Right ventricle myocardium superior (tissue), 1 donor: ENCODE data around the gene ERICH6B. TPM values are rescaled to one million over a fixed set of nuclear protein-coding genes. Genes with fewer than 3 reads are reported as not detected.

Experiments
- ATAC-seq: fragments of 200-7000 bp; cut with Tn5 transposase; one replicate; pipeline ENCODE4 v1.9.1; 2020; ENCODE audit warnings: mild to moderate bottlenecking; ENCODE audit not compliant: poor library complexity
- DNase-seq: peaks from one replicate; pipeline ENCODE4 v3.0.0-alpha.2; 2020
- intact Hi-C: fragments of 100-400 bp; cut with DNase I; formaldehyde crosslinking; loops from one replicate; pipeline ENCODE4 v1.11.2; 2022
- total RNA-seq: library from RNA; stranded (reverse); fragmentation: NEBNext Ultra II Directional; extraction: Animal tissue kit (Norgen Biotek cat#: 25700); gene quantifications from one replicate; pipeline ENCODE4 v1.2.1, GENCODE V29; 2021
- donor health status: DM: no; HTN: yes; CAD: no; lungs with severe emphysema.

ERICH6B gene
- total RNA-seq, 1 donor from 2014 or later = not detected

GRCh38 chr13:45554604-45555109, 60.9 kb downstream of the ERICH6B start:
- ATAC-seq = no peak
- DNase-seq = no peak
- intact Hi-C loops = no loop called here

DNA sequence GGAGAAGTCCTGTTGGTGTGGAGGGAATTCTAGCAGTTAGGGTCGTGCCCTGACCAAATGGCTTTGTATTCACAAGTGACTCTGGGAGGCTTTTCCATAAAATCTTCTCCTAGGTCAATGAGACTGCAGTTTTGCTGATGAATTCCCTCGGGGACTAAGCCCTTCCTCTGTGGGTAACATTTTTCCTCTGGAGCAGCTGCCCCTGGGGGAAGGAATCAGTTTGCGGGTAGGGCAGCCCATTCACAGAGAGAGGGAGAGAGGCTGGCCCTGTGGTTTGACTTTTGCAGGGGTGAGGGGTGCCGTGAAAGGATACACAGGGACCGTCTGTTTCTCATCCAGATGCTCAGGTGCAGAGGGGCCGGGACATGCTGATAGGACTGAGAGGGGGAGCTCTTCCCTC, 67.3 kb downstream of the ERICH6B start:
- DNase-seq = no peak
- no peak for ATAC-seq
- intact Hi-C loops = no loop called here

- intact Hi-C loops = no loop called here
- ATAC-seq (no peak), DNase-seq (no peak)
Observed at GRCh38 chr13:45546410-45546765, 69.2 kb downstream of the ERICH6B start.

- ATAC-seq (no peak), DNase-seq (no peak)
- intact Hi-C loops = no loop called here
Observed at GRCh38 chr13:45545686-45546409, 69.7 kb downstream of the ERICH6B start.

DNA sequence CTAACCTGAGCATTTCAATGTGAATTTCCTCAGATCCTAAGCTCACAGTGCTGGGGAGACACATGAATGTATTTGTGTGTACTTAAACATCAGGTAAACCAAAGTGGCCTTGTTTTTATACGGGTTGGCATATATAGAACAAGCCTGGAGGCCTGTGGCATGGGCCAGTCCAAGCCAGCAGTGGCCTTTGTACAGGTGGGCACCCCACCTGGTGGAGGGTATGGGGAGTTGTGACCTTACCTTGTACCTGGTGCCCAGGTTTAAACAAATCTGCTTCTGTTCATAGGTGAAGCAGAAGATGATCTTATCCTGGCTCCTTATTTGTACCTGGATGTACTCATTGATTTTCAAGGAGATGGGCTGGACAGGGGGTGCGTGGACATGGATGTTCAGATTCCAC, 71.0 kb downstream of the ERICH6B start:
- DNase-seq (no peak), ATAC-seq (no peak)
- intact Hi-C loops = no loop called here

DNA sequence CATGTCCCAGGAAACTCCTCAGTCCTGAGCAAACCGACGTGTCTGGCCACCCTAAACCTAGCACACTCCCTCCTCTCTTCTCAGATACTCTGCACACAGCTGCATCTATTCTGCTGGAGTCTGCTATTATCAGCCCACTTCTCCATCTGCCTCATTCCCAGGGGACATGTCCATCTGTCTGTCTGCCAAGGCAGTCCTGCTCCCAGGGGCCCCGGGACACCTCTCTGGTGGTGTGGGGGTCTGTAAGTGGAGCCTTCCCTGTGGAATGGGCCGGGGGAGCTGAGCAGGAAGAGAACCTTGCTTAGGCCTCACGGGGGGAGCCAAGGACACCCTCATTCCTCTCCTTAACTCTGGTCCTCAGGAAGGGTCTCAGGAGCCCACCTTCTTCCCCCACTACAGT, 72.7 kb downstream of the ERICH6B start:
- intact Hi-C loops = no loop called here
- DNase-seq (no peak), ATAC-seq (no peak)

- ATAC-seq (no peak), DNase-seq (no peak)
- intact Hi-C loops = no loop called here
Observed at GRCh38 chr13:45542391-45542790, 73.1 kb downstream of the ERICH6B start.

DNA sequence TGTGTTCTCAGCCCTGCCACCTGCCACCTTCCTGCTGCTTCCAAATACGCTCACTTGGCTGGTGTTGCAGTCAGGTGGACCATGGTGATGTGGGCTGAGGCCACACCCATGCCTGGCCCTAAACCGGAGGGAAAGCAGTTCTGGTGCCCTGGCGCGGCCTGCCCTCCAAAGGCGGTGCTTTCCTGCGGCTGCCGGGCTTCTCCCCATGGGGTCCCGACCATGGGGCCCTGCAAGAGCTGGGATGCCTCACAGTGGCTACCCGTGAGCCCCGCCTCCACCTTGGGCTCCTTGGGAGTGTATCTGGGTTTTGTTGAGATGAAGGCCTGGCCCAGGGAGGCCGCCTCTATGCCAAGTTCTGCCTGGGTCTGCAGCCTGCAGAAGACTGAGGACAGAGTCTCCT, 73.7 kb downstream of the ERICH6B start:
- no peak for DNase-seq
- ATAC-seq = no peak

GRCh38 chr13:45540864-45541263, 74.7 kb downstream of the ERICH6B start:
- intact Hi-C loops = no loop called here
- DNase-seq (no peak), ATAC-seq (no peak)

More for the DNA sequence above, 73.7 kb downstream of the ERICH6B start:
- intact Hi-C loops = no loop called here

DNA sequence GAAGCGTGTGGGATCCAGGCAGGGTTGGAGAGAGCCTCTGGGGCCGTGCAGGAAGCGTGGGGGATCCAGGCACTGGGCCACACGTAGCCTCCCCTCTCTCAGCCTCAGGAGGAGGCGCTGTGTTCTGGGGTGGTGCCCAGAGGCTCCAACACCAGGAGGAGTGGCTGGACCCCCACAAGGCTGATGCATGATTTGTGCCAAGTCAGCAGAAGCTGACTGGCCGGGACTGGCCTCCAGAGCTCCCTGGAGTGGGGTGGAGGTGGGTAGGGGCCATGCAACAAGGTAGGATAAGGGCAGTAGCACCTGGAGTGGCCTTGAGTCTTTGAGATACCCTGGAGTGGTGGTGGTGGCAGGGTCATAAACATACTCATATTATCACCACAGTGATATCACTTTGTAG, 75.3 kb downstream of the ERICH6B start:
- ATAC-seq = no peak
- DNase-seq = no peak
- intact Hi-C loops = no loop called here

GRCh38 chr13:45538382-45538781, 77.2 kb downstream of the ERICH6B start:
- DNase-seq (no peak), ATAC-seq (no peak)
- intact Hi-C loops = no loop called here

DNA sequence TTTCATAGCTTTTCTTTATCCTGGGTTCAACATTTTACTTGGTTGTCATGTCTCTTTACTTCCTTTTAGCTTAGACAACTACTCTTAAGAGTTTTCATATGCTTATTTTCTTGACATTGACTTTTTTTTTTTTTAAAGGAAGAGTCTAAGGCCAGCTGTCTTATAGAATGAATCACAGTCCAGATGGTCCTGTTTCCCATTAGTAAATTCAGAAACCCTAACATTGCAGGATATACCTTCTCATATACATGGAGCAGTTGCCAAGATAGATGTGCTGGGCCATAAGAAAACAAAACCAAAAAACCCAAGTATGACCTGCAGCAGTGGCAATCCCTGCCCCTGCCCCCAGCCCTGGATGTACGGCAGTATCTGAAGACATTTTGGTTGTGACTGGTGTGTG, 78.0 kb downstream of the ERICH6B start:
- ATAC-seq = no peak
- DNase-seq = no peak
- intact Hi-C loops = no loop called here

DNA sequence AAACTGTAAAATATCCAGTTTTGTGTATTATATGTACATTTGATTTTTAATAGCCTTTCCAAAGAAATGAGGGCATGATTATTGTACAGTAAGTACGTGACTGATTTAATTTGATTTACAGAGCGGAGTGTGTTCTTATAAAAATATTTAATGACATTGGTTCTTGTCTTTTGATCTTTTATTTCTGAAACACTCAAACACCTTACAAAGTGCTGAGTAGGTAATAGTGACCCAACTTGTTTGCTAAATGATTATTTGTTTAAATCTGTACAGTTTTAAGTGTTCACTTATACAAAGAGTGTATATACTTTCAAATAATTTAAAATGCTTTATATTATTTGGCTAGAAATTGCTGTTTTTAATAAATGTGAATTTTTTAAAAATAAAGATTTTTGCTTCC, 79.3 kb downstream of the ERICH6B start:
- no peak for ATAC-seq
- intact Hi-C loops = no loop called here
- DNase-seq = no peak

GRCh38 chr13:45534604-45535003, 80.9 kb downstream of the ERICH6B start:
- DNase-seq (no peak), ATAC-seq (no peak)
- intact Hi-C loops = no loop called here

DNA sequence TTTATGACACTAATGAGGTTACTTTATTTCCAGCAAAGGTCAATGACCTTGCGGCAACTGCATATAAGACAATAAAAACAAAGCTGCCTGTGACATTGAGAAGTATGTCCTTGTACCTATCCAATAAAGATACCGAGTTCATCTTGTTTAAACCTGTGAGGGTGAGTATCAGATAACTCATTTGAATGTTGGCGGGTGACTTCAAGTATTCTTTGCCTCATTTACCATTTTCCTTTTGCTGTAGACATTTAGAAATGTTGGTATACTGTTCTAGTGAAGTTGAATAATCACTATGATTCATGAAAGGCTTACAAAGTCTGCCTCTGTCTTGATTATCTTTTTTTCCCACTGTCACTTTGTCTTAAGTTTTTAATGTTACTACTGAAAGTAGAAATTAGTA, 85.8 kb downstream of the ERICH6B start:
- no peak for ATAC-seq
- DNase-seq = no peak
- intact Hi-C loops = no loop called here

DNA sequence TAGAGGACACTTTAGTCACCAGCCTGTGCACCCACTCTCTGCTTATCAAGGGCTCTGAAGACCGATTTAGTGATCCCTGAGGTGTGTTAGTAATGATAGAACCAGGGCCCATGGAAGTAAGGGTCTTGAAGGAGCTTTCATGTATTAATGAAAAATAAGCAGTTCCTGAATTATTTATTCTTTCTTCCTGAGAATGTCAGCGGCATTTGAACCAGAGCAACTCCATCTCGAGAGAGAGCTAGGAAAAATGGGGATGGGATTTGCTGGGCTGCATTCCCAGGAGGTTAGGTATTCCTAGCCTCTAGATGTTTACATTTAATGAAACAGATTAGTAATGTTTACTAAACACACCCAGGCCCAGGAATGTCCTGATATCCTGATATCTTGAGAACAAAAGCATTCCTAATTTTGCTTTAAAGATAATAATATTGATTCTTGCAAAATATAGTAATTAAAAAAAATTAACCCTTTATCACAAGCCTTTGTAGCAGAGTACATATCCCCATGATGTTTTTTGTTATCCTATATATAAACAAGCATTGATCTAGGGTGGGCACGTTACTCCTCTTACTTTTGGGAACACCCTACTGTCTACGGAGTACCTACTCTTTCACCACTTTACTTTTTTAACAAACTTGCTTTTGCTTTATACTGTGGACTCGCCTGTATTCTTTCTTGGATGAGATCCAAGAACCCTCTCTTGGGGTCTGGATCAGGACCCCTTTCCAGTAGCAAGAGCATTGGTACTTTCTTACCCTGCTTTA, 87.7 kb downstream of the ERICH6B start:
- DNase-seq (no peak), ATAC-seq (no peak)
- intact Hi-C loops = no loop called here

DNA sequence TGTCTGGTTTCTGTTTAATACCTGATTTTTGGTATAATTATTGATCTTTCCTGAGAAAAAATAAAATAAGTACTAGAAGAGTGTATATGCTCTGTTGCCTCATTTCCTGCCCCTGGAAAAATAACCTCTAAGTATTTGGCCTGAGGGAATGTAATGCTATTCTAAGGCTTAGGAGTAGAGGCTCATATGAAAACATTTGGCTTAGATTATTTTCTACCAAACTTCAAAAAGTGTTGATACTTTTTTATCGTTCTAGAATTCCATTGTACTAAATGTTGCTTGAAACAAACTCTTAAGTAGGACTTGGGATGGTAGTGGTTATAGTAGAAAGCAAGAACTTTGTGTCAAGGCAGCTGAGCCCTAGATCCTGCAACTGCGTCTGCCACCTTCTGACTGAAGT, 93.0 kb downstream of the ERICH6B start:
- ATAC-seq = no peak
- intact Hi-C loops = no loop called here

DNA sequence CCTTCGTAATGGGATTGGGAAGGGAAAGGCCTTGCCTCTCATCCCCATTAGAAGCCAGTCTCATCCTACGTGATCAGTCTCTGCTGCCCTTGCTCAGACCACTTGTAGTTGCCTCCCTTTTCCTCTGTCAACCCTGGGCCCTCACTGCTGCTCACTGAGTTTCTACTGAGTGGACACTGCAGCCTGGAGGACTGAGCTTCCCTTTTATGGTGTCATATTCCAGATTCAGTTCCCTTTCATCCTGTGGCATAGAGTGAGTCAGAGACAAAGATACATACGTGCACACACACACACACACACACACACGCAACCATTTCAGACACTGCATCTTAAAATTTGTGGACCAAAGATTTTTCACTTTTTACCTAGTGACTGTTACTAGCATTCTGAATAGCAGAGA, 94.2 kb downstream of the ERICH6B start:
- DNase-seq (no peak), ATAC-seq (peak; percentile 29)
- intact Hi-C loops = no loop called here

More for the DNA sequence above, 93.0 kb downstream of the ERICH6B start:
- DNase-seq = no peak

GRCh38 chr13:45519493-45519892, 96.0 kb downstream of the ERICH6B start:
- ATAC-seq = no peak
- intact Hi-C loops = no loop called here
- DNase-seq = no peak

GRCh38 chr13:45518525-45519245, 96.9 kb downstream of the ERICH6B start:
- ATAC-seq (no peak), DNase-seq (no peak)
- intact Hi-C loops = no loop called here
